GM12891 (cell line): ENCODE results near the gene MECR.

ENCODE experiments used
- POLR2A ChIP-seq: IDR thresholded peaks from 2 replicates; pipeline ENCODE4 v1.6.1; 2011; ENCODE audit warnings: low read depth, low read length, control low read depth
- POLR2AphosphoS5 ChIP-seq: IDR thresholded peaks from 2 replicates; pipeline ENCODE4 v1.6.1; 2011; ENCODE audit warnings: low read depth, low read length, control low read depth
- SPI1 ChIP-seq: IDR thresholded peaks from 2 replicates; pipeline ENCODE4 v1.6.1; 2011; ENCODE audit warnings: low read depth, low read length, control low read depth
- TAF1 ChIP-seq: IDR thresholded peaks from 2 replicates; pipeline ENCODE4 v1.6.1; 2011; ENCODE audit warnings: low read depth, low read length, control low read depth

GRCh38 chr1:29240400-29240837 lies 9.7 kb upstream of the MECR start:
- TF ChIP-seq POLR2A (no peak), TAF1 (no peak), SPI1 (no peak), POLR2AphosphoS5 (no peak)
